HEK293T (cell line): Measurements from ENCODE around the gene ARHGEF18.

Experiments used
- FOXK2 ChIP-seq: fragments of 450-650 bp; IDR thresholded peaks from 2 replicates; pipeline ENCODE4 v1.6.1; 2016; ENCODE audit warnings: mild to moderate bottlenecking
- SUZ12 ChIP-seq: fragments of 450-650 bp; IDR thresholded peaks from 2 replicates; pipeline ENCODE4 v1.6.1; 2016; ENCODE audit warnings: mild to moderate bottlenecking

DNA sequence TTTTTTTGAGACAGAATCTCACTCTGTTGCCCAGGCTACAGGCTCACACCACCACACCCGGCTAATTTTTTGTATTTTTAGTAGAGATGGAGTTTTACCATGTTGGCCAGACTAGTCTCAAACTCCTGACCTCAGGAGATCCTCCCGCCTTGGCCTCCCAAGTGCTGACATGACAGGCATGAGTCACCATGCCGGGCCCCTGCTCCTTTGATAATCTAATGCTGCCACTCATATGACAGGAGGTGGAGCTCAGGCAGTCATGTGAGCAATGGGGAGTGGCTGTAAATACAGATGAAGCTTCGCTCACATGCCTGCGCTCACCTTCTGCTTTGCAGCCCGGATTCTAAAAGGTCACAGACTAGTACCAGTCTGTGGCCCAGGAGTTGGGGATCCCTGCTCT, 25.1 kb downstream of the ARHGEF18 start:
- TF ChIP-seq FOXK2 (no peak), SUZ12 (no peak)
